ENCODE data around the gene SIGLEC1. TPM values are rescaled to one million over a fixed set of nuclear protein-coding genes. Genes with fewer than 3 reads are reported as not detected.
A peak's percentile ranks its signal among the peaks of the same experiment; 100 is the strongest.

Gene SIGLEC1
- total RNA-seq, 6 experiments from 2014 or later = not detected

GRCh38 chr20:3696745-3697587 lies 15.4 kb downstream of the SIGLEC1 start:
- DNase-seq = no peak
- Mint-ChIP-seq H3K27ac (no peak overlapping the region), H3K4me1 (ENCODE audit: low read depth) (no peaks in the 10 kb centered on the region), H3K27me3 (ENCODE audit: insufficient read depth) (peaks cover 12% of the 10 kb centered on the region), H3K4me3 (no peak overlapping the region), H3K36me3 (ENCODE audit: low read depth) (no peaks in the 10 kb centered on the region), H3K9me3 (no peaks in the 10 kb centered on the region)
- TF ChIP-seq CTCF (IDR thresholded peaks at IDR 0.05) = no peak

- peak; percentile 78 for TF ChIP-seq CTCF (IDR thresholded peaks at IDR 0.05)
- H3K4me1 Mint-ChIP-seq (ENCODE audit: low read depth) = no peaks in the 10 kb centered on the region
- H3K36me3 Mint-ChIP-seq (ENCODE audit: low read depth) = no peaks in the 10 kb centered on the region
- H3K4me3 Mint-ChIP-seq = no peak overlapping the region
- peaks cover 12% of the 10 kb centered on the region for H3K27me3 Mint-ChIP-seq (ENCODE audit: insufficient read depth)
- peak; percentile 28 for DNase-seq
- no peaks in the 10 kb centered on the region for H3K9me3 Mint-ChIP-seq
- no peak overlapping the region for H3K27ac Mint-ChIP-seq
These were observed 16.2 kb downstream of the SIGLEC1 start for GRCh38 chr20:3696200-3696599.

GRCh38 chr20:3694864-3695263 lies 17.5 kb downstream of the SIGLEC1 start:
- no peak for DNase-seq
- no peak for TF ChIP-seq CTCF (IDR thresholded peaks at IDR 0.05)
- no peaks in the 10 kb centered on the region for H3K9me3 Mint-ChIP-seq
- no peaks in the 10 kb centered on the region for H3K36me3 Mint-ChIP-seq (ENCODE audit: low read depth)
- H3K4me3 Mint-ChIP-seq = no peak overlapping the region
- peaks cover 12% of the 10 kb centered on the region for H3K27me3 Mint-ChIP-seq (ENCODE audit: insufficient read depth)
- H3K27ac Mint-ChIP-seq = no peak overlapping the region
- no peaks in the 10 kb centered on the region for H3K4me1 Mint-ChIP-seq (ENCODE audit: low read depth)

GRCh38 chr20:3693376-3693775 lies 19.0 kb downstream of the SIGLEC1 start:
- peaks cover 5% of the 10 kb centered on the region for H3K27me3 Mint-ChIP-seq (ENCODE audit: insufficient read depth)
- no peaks in the 10 kb centered on the region for H3K9me3 Mint-ChIP-seq
- H3K27ac Mint-ChIP-seq = no peak overlapping the region
- no peaks in the 10 kb centered on the region for H3K36me3 Mint-ChIP-seq (ENCODE audit: low read depth)
- H3K4me3 Mint-ChIP-seq = no peak overlapping the region
- no peaks in the 10 kb centered on the region for H3K4me1 Mint-ChIP-seq (ENCODE audit: low read depth)
- TF ChIP-seq CTCF (IDR thresholded peaks at IDR 0.05) = no peak
- DNase-seq = no peak

- Mint-ChIP-seq H3K27me3 (ENCODE audit: insufficient read depth) (peaks cover 3% of the 10 kb centered on the region), H3K27ac (no peak overlapping the region), H3K4me3 (no peak overlapping the region), H3K9me3 (no peaks in the 10 kb centered on the region), H3K36me3 (ENCODE audit: low read depth) (no peaks in the 10 kb centered on the region), H3K4me1 (ENCODE audit: low read depth) (peaks cover 4% of the 10 kb centered on the region)
- no peak for TF ChIP-seq CTCF (IDR thresholded peaks at IDR 0.05)
- DNase-seq = no peak
These were observed 19.6 kb downstream of the SIGLEC1 start for GRCh38 chr20:3692706-3693294.
